Spleen (tissue), 11 donors: ENCODE data around the gene NOTCH2. TPM values are rescaled to one million over a fixed set of nuclear protein-coding genes. Genes with fewer than 3 reads are reported as not detected.

Experiments
- DNase-seq: peaks from one replicate; pipeline ENCODE4 v3.0.0-alpha.2; 2020
- H3K27ac ChIP-seq, 8 donors: fragments of 200-600 bp; sonication (generic) in 7 of 8; 1 replicate in 4 of 8; 2 replicates in 4 of 8; pipeline versions ENCODE4 v1.5.0 to v1.8.0; 2016 to 2021; ENCODE audit warnings: inconsistent platforms in 4 of 8, mild to moderate bottlenecking in 4 of 8, moderate library complexity in 1 of 8
- H3K27me3 ChIP-seq, 7 donors: fragments of 200-600 bp; sonication (generic) in 6 of 7; replicated peaks in 1 of 7; 1 replicate in 4 of 7; 2 replicates in 3 of 7; pipeline versions ENCODE4 v1.5.0 to v1.8.0; 2016 to 2021; ENCODE audit warnings: inconsistent platforms in 3 of 7, mild to moderate bottlenecking in 1 of 7
- H3K36me3 ChIP-seq, 6 donors: fragments of 200-600 bp; sonication (generic) in 5 of 6; 1 replicate in 4 of 6; 2 replicates in 2 of 6; pipeline versions ENCODE4 v1.5.0 to v1.8.0; 2016 to 2021; ENCODE audit warnings: inconsistent platforms in 2 of 6
- H3K4me1 ChIP-seq, 6 donors: fragments of 200-600 bp; sonication (generic) in 5 of 6; 1 replicate in 3 of 6; 2 replicates in 3 of 6; pipeline versions ENCODE4 v1.5.0 to v1.8.0; 2016 to 2021; ENCODE audit warnings: inconsistent platforms in 3 of 6
- H3K4me3 ChIP-seq, 8 donors: fragments of 200-600 bp; sonication (generic) in 7 of 8; 1 replicate in 4 of 8; 2 replicates in 4 of 8; pipeline versions ENCODE4 v1.5.0 to v1.8.0; 2016 to 2021; ENCODE audit warnings: inconsistent platforms in 4 of 8, mild to moderate bottlenecking in 4 of 8, moderate library complexity in 2 of 8
- H3K9me3 ChIP-seq, 8 donors: fragments of 200-600 bp; sonication (generic) in 7 of 8; 1 replicate in 4 of 8; 2 replicates in 4 of 8; pipeline versions ENCODE4 v1.5.0 to v1.8.0; 2016 to 2021; ENCODE audit warnings: inconsistent platforms in 4 of 8
- POLR2A ChIP-seq, 3 donors: fragments of 450-650 bp; IDR thresholded peaks; one replicate each; pipeline ENCODE4 v1.5.1; 2017; ENCODE audit warnings: antibody characterized with exemption in 3 of 3, mild to moderate bottlenecking in 1 of 3
- POLR2AphosphoS5 ChIP-seq, 3 donors: sonication (generic); formaldehyde crosslinking; IDR thresholded peaks; one replicate each; pipeline ENCODE4 v1.5.1; 2017; ENCODE audit warnings: antibody characterized with exemption in 3 of 3
- WGBS, 5 donors: extraction: QIAGEN DNeasy Blood & Tissue Kit in 3 of 5; methylation state at CpG; one replicate each; pipeline versions ENCODE4 v1.1.5 to v1.1.7; 2013 to 2018; 5-methylcytosine and 5-hydroxymethylcytosine counted together
- intact Hi-C: fragments of 100-400 bp; cut with DNase I; formaldehyde crosslinking; loops from one replicate; pipeline ENCODE4 v1.15.0; 2023; ENCODE audit warnings: low total_unique reads
- polyA plus RNA-seq, 3 donors: library from polyadenylated mRNA; stranded (reverse); fragments of 200-250 nt; gene quantifications; one replicate each; pipeline ENCODE4 v1.2.1, GENCODE V29; 2013
- total RNA-seq, 7 donors: library from RNA; depleted of rRNA in 3 of 7; stranded (reverse); fragments of >200 nt in 3 of 7; fragmentation: NEBNext Ultra II Directional in 4 of 7; extraction: Animal tissue kit (Norgen Biotek cat#: 25700) in 4 of 7; gene quantifications; one replicate each; pipeline versions ENCODE4 v1.1.0 to v1.2.1, GENCODE V29; 2016 to 2021
- TF ChIP-seq, protein P1 (sequence below), 11 experiments: fragments of 200-600 bp in 7 of 11; fragments of 450-650 bp in 4 of 11; sonication (generic) in 4 of 11; IDR thresholded peaks in 8 of 11; conservative IDR thresholded peaks in 3 of 11; 1 replicate in 7 of 11; 2 replicates in 4 of 11; pipeline versions ENCODE4 v1.4.0 to v1.8.0; 2016 to 2021; ENCODE audit warnings: antibody characterized with exemption in 11 of 11, inconsistent platforms in 4 of 11, mild to moderate bottlenecking in 1 of 11
- donor health status: healthy with polysubstance abuse.
- donor health status: DM: no; HTN: no; CAD: no; lungs with moderate emphysema.
- donor health status: DM: no; HTN: no; CAD: no.
- donor health status: Bipolar disorder and iron deficiency.
- donor health status: healthy.
- donor health status: DM: no; HTN: no; CAD: no.
- donor health status: DM: yes; HTN: yes; CAD: no.

Gene NOTCH2
- total and polyA plus RNA-seq, 10 donors, result 11.3 to 230 (median 138) TPM

DNA sequence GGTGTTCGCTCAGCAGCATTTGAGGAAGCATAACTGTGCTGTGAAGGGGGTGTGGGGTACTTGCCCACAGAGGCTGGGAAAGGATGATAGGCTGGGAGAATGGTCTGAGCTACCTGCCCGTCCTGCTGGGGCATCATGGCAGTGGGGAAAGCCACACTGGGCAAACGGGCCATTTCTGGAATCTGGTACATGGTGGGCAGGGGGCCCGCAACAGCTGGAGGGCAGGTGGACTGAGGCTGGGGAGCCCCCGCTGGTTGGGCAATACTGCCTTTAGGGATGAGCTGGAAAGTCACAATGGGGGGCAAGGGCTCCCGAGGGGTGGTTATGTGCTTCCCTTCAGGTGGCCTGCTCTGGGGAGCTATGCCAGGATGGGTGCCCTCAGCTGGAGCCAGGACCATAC lies 153.9 kb downstream of the NOTCH2 start:
- WGBS, 5 donors, result 94 to 97% (median 94%) methylated on average over 6 of the region's 6 CpGs
- no peak overlapping the region for H3K27ac ChIP-seq
- DNase-seq, result no peak
- H3K4me3 ChIP-seq, result no peak overlapping the region
- intact Hi-C loops, result no loop called here
- no peaks in the 10 kb centered on the region for H3K27me3 ChIP-seq
- H3K36me3 ChIP-seq, result peaks cover 4 to 93% (median 73%) of the 10 kb centered on the region in 6 donors
- TF ChIP-seq POLR2A (IDR thresholded peaks at IDR 0.05) (no peak), POLR2AphosphoS5 (IDR thresholded peaks at IDR 0.05) (peak in 1 of 3 donors; percentile 57)
- TF ChIP-seq, protein P1, sequence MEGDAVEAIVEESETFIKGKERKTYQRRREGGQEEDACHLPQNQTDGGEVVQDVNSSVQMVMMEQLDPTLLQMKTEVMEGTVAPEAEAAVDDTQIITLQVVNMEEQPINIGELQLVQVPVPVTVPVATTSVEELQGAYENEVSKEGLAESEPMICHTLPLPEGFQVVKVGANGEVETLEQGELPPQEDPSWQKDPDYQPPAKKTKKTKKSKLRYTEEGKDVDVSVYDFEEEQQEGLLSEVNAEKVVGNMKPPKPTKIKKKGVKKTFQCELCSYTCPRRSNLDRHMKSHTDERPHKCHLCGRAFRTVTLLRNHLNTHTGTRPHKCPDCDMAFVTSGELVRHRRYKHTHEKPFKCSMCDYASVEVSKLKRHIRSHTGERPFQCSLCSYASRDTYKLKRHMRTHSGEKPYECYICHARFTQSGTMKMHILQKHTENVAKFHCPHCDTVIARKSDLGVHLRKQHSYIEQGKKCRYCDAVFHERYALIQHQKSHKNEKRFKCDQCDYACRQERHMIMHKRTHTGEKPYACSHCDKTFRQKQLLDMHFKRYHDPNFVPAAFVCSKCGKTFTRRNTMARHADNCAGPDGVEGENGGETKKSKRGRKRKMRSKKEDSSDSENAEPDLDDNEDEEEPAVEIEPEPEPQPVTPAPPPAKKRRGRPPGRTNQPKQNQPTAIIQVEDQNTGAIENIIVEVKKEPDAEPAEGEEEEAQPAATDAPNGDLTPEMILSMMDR (IDR thresholded peaks at IDR 0.05 in 8 of 11, conservative IDR thresholded peaks at IDR 0.05 in 3 of 11), result no peak
- H3K4me1 ChIP-seq, result no peaks in the 10 kb centered on the region
- H3K9me3 ChIP-seq, result no peaks in the 10 kb centered on the region

DNA sequence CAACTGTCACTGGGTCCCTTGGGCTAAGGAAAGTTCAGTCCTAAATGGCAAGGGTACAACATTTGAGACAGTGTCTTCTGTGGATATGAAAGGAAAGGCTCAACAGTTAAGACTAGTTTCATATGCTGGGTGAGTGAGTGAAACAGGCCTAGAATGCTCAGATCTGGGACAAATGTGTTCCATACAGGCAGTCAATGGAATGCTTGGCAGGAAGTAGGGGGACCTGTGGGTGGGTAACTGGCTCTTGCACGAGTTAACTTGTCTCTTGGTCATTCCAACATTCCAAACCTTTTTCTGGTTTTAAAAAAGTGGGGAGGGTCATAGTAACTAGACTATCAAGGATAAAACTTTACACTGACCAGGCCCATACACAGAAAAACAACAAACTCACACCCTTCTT lies 155.4 kb downstream of the NOTCH2 start:
- Histone ChIP-seq H3K4me3 (no peak overlapping the region), H3K4me1 (no peaks in the 10 kb centered on the region), H3K27me3 (no peaks in the 10 kb centered on the region), H3K9me3 (no peaks in the 10 kb centered on the region), H3K36me3 (peaks cover 4 to 79% (median 60%) of the 10 kb centered on the region in 6 donors), H3K27ac (no peak overlapping the region)
- TF ChIP-seq POLR2A (IDR thresholded peaks at IDR 0.05) (no peak), POLR2AphosphoS5 (IDR thresholded peaks at IDR 0.05) (no peak)
- TF ChIP-seq, protein P1 (IDR thresholded peaks at IDR 0.05 in 8 of 11, conservative IDR thresholded peaks at IDR 0.05 in 3 of 11), result no peak
- intact Hi-C loops, result no loop called here
- 68 to 78% (median 74%) methylated on average over 1 of the region's 1 CpG for WGBS, 5 donors
- no peak for DNase-seq

DNA sequence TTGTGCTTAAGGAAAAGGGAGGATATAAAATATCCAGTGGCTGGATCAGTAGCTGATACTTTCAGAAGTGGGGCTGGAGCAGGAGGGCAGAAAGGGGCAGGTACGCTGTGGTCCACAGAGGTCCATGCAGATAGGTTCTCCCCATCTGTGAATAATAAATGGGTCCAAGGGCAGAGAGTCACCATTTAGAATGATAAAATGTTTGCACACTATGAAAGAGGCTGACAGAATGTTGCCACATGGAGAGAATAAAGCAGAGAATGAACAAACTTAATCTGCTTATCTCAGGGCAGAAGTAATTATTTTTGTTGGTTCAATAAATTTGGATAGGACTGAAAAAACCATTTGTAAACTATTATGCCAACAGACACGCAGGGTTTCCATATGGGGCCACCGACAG lies 156.5 kb downstream of the NOTCH2 start:
- Histone ChIP-seq H3K4me1 (no peaks in the 10 kb centered on the region), H3K9me3 (no peaks in the 10 kb centered on the region), H3K4me3 (no peak overlapping the region), H3K27me3 (no peaks in the 10 kb centered on the region), H3K27ac (no peak overlapping the region), H3K36me3 (peaks cover 4 to 68% (median 49%) of the 10 kb centered on the region in 6 donors)
- intact Hi-C loops, result no loop called here
- DNase-seq, result no peak
- no peak for TF ChIP-seq POLR2A (IDR thresholded peaks at IDR 0.05)
- TF ChIP-seq POLR2AphosphoS5 (IDR thresholded peaks at IDR 0.05), result no peak
- TF ChIP-seq, protein P1 (IDR thresholded peaks at IDR 0.05 in 8 of 11, conservative IDR thresholded peaks at IDR 0.05 in 3 of 11), result no peak
- 94 to 99% (median 97%) methylated on average over 3 of the region's 3 CpGs for WGBS, 5 donors

DNA sequence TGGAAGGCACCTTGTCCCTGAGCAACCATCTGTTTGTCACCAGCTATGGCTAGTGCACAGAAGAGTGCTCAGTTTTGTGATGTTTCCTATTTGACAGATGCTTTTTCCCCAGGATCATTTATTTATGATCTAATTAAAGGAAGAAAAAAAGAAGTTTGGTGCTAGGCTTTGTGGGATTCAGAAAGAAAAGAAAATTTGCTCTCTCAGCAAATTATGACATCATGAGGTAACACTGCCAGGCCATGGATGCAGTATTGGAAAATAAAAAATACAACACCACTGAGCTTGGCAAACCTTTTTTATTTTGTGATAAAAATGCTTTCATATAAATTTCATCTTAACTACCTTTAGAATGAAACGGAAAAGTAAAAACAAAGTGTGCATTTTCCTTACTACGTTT lies 157.7 kb downstream of the NOTCH2 start:
- intact Hi-C loops, result no loop called here
- H3K36me3 ChIP-seq, result peaks cover 0 to 56% (median 38%) of the 10 kb centered on the region in 6 donors
- H3K9me3 ChIP-seq, result no peaks in the 10 kb centered on the region
- H3K27ac ChIP-seq, result no peak overlapping the region
- no peaks in the 10 kb centered on the region for H3K4me1 ChIP-seq
- no peak overlapping the region for H3K4me3 ChIP-seq
- DNase-seq, result no peak
- no peak for TF ChIP-seq POLR2A (IDR thresholded peaks at IDR 0.05)
- no peak for TF ChIP-seq POLR2AphosphoS5 (IDR thresholded peaks at IDR 0.05)
- TF ChIP-seq, protein P1 (IDR thresholded peaks at IDR 0.05 in 8 of 11, conservative IDR thresholded peaks at IDR 0.05 in 3 of 11), result no peak
- WGBS, 5 donors, result 95 to 97% (median 96%) methylated on average over 2 of the region's 2 CpGs
- H3K27me3 ChIP-seq, result no peaks in the 10 kb centered on the region
